Measurements from ENCODE around the gene APMAP.
"Not testable (repeated sequence)": the region's sequence is repeated elsewhere in the genome, so short reads cannot be mapped to it uniquely, and the experiment has no call there.

- TF ChIP-seq POLR2A (IDR thresholded peaks at IDR 0.05): not testable (repeated sequence)
- TF ChIP-seq, protein P1, sequence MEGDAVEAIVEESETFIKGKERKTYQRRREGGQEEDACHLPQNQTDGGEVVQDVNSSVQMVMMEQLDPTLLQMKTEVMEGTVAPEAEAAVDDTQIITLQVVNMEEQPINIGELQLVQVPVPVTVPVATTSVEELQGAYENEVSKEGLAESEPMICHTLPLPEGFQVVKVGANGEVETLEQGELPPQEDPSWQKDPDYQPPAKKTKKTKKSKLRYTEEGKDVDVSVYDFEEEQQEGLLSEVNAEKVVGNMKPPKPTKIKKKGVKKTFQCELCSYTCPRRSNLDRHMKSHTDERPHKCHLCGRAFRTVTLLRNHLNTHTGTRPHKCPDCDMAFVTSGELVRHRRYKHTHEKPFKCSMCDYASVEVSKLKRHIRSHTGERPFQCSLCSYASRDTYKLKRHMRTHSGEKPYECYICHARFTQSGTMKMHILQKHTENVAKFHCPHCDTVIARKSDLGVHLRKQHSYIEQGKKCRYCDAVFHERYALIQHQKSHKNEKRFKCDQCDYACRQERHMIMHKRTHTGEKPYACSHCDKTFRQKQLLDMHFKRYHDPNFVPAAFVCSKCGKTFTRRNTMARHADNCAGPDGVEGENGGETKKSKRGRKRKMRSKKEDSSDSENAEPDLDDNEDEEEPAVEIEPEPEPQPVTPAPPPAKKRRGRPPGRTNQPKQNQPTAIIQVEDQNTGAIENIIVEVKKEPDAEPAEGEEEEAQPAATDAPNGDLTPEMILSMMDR (IDR thresholded peaks at IDR 0.05 in 4 of 5, conservative IDR thresholded peaks at IDR 0.05 in 1 of 5): not testable (repeated sequence)
Observed at GRCh38 chr20:24946376-24946775, 46.2 kb downstream of the APMAP start.

Data from gastrocnemius medialis (tissue), 4 donors.